Vagina (tissue), 2 donors: Measurements from ENCODE around the gene NEUROD2.

Experiments
- POLR2AphosphoS5 ChIP-seq, 2 donors: sonication (generic); formaldehyde crosslinking; IDR thresholded peaks; one replicate each; pipeline ENCODE4 v1.9.0; 2017; ENCODE audit warnings: antibody characterized with exemption in 2 of 2, mild to moderate bottlenecking in 2 of 2, low read depth in 1 of 2; ENCODE audit not compliant: insufficient read depth in 1 of 2
- TF ChIP-seq, protein P1 (sequence below), 3 experiments: fragments of 450-650 bp in 2 of 3; fragments of 200-600 bp in 1 of 3; sonication (generic) in 1 of 3; IDR thresholded peaks; one replicate each; pipeline ENCODE4 v1.5.1; 2017 to 2019; ENCODE audit warnings: antibody characterized with exemption in 3 of 3, mild to moderate bottlenecking in 2 of 3, moderate library complexity in 2 of 3

DNA sequence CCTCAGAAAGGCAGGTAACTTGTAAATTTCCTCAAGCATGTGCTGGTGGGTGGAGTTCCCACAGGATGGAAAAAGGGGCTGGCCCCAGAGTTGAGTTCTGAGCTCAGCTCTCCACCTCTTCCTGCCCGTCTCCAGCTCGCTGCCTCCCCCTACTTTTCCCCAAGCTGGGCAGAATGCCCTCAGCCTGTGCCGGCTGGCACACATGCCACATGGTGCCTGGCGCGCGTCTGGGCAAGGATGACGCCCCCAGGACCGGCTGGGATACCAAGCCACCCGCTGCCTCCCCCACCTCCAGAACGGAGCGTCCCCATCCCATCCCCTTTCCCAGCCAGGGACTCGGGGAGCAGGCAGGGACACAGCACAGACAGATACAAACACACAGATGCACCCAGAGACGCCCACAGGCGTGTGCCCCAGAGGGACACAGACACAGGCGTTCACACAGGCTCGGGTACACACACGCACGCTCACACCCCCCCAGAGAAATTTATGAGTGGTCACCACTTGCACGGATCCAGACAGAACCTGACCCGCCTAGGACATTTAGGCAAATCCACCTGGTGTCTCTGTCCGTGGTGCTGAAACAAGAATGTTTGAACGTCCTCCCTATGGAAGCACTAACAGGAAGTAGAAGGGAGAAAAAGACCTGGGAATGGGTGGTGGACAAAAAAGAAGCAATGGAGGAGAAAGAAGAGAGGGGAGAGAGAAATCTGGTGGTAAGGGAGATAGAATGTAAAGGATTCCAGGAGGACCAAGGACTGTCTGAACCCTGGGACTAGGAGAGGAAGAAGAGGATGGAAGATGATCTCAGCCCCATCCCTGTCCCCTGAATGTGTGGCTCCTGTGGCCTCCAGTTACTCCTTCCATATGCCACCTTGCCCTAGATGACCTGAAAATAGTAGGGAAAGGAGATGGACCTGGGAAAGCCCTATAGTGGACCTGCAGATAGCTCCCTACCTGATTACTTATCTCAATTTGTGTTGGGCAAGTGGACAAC is 15.5 kb downstream of the NEUROD2 start:
- TF ChIP-seq, protein P1, sequence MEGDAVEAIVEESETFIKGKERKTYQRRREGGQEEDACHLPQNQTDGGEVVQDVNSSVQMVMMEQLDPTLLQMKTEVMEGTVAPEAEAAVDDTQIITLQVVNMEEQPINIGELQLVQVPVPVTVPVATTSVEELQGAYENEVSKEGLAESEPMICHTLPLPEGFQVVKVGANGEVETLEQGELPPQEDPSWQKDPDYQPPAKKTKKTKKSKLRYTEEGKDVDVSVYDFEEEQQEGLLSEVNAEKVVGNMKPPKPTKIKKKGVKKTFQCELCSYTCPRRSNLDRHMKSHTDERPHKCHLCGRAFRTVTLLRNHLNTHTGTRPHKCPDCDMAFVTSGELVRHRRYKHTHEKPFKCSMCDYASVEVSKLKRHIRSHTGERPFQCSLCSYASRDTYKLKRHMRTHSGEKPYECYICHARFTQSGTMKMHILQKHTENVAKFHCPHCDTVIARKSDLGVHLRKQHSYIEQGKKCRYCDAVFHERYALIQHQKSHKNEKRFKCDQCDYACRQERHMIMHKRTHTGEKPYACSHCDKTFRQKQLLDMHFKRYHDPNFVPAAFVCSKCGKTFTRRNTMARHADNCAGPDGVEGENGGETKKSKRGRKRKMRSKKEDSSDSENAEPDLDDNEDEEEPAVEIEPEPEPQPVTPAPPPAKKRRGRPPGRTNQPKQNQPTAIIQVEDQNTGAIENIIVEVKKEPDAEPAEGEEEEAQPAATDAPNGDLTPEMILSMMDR (IDR thresholded peaks at IDR 0.05): no peak
- TF ChIP-seq POLR2AphosphoS5 (IDR thresholded peaks at IDR 0.05; ENCODE audit: insufficient read depth in 1 of 2, low read depth in 1 of 2): no peak
